H9 (cell line): ENCODE results near the gene SOS1. TPM values are rescaled to one million over a fixed set of nuclear protein-coding genes. Genes with fewer than 3 reads are reported as not detected.

Experiments used
- DNase-seq: peaks from one replicate; pipeline ENCODE4 v3.0.0-alpha.2; 2017
- H2AFZ ChIP-seq: one replicate; pipeline ENCODE4 v1.6.1; 2013; ENCODE audit warnings: mild to moderate bottlenecking, low read length, control low read depth, moderate library complexity
- H2AK5ac ChIP-seq: 2 replicates; pipeline ENCODE4 v1.6.1; 2013; ENCODE audit warnings: low read length, control low read depth, mixed read lengths; ENCODE audit not compliant: insufficient read length
- H2BK120ac ChIP-seq: one replicate; pipeline ENCODE4 v1.6.1; 2013; ENCODE audit warnings: low read depth, mild to moderate bottlenecking, low read length, control low read depth, inconsistent platforms; ENCODE audit not compliant: poor library complexity, severe bottlenecking
- H2BK12ac ChIP-seq: 2 replicates; pipeline ENCODE4 v1.6.1; 2013; ENCODE audit warnings: low read length, control low read depth, mixed read lengths, low read depth; ENCODE audit not compliant: insufficient read length
- H2BK15ac ChIP-seq: 2 replicates; pipeline ENCODE4 v1.6.1; 2013; ENCODE audit warnings: low read depth, low read length, control low read depth
- H2BK20ac ChIP-seq: one replicate; pipeline ENCODE4 v1.6.1; 2013; ENCODE audit warnings: low read depth, mild to moderate bottlenecking, low read length, control low read depth, inconsistent platforms; ENCODE audit not compliant: poor library complexity, severe bottlenecking
- H2BK5ac ChIP-seq: 2 replicates; pipeline ENCODE4 v1.6.1; 2013; ENCODE audit warnings: low read length, control low read depth, mixed read lengths; ENCODE audit not compliant: insufficient read length
- H3K14ac ChIP-seq: 2 replicates; pipeline ENCODE4 v1.6.1; 2013; ENCODE audit warnings: low read length, control low read depth; ENCODE audit not compliant: insufficient read depth
- H3K18ac ChIP-seq: 2 replicates; pipeline ENCODE4 v1.6.1; 2013; ENCODE audit warnings: low read depth, mild to moderate bottlenecking, mixed read lengths, low read length, control low read depth; ENCODE audit not compliant: insufficient read length
- H3K23ac ChIP-seq: 2 replicates; pipeline ENCODE4 v1.6.1; 2013; ENCODE audit warnings: low read length, control low read depth, mixed read lengths, low read depth; ENCODE audit not compliant: insufficient read length
- H3K23me2 ChIP-seq: 2 replicates; pipeline ENCODE4 v1.6.1; 2013; ENCODE audit warnings: low read depth, mild to moderate bottlenecking, mixed read lengths, low read length, control low read depth; ENCODE audit not compliant: insufficient read length, poor library complexity, severe bottlenecking
- H3K27ac ChIP-seq: 2 replicates; pipeline ENCODE4 v1.5.1; 2013; ENCODE audit warnings: low read length, control low read depth, mixed read lengths, low read depth; ENCODE audit not compliant: insufficient read length
- H3K27me3 ChIP-seq: 2 replicates; pipeline ENCODE4 v1.6.1; 2013; ENCODE audit warnings: low read length, control low read depth, inconsistent platforms; ENCODE audit not compliant: insufficient read depth
- H3K4ac ChIP-seq: 2 replicates; pipeline ENCODE4 v1.6.1; 2013; ENCODE audit warnings: low read depth, mild to moderate bottlenecking, control low read depth, inconsistent platforms, low read length, moderate library complexity
- H3K4me1 ChIP-seq: 2 replicates; pipeline ENCODE4 v1.6.1; 2013; ENCODE audit warnings: low read length, control low read depth, inconsistent platforms; ENCODE audit not compliant: insufficient read depth
- H3K4me2 ChIP-seq: 2 replicates; pipeline ENCODE4 v1.6.1; 2013; ENCODE audit warnings: low read length, control low read depth, mixed read lengths; ENCODE audit not compliant: insufficient read length, insufficient read depth
- H3K56ac ChIP-seq: 2 replicates; pipeline ENCODE4 v1.6.1; 2013; ENCODE audit warnings: low read depth, mild to moderate bottlenecking, mixed read lengths, low read length, control low read depth; ENCODE audit not compliant: insufficient read length
- H3K79me1 ChIP-seq: 2 replicates; pipeline ENCODE4 v1.6.1; 2013; ENCODE audit warnings: low read depth, mild to moderate bottlenecking, moderate library complexity, low read length, control low read depth, inconsistent platforms; ENCODE audit not compliant: insufficient read depth, poor library complexity, severe bottlenecking
- H3K79me2 ChIP-seq: 2 replicates; pipeline ENCODE4 v1.6.1; 2013; ENCODE audit warnings: low read length, control low read depth, inconsistent platforms; ENCODE audit not compliant: insufficient read depth
- H3K9ac ChIP-seq: 2 replicates; pipeline ENCODE4 v1.6.1; 2013; ENCODE audit warnings: low read length, control low read depth, mixed read lengths; ENCODE audit not compliant: insufficient read length; ENCODE audit errors: extremely low read depth
- H3K9me3 ChIP-seq: one replicate; pipeline ENCODE4 v1.6.1; 2013; ENCODE audit warnings: low read depth, low read length, inconsistent platforms; ENCODE audit not compliant: control insufficient read depth
- H3T11ph ChIP-seq: one replicate; pipeline ENCODE4 v1.6.1; 2013; ENCODE audit warnings: mild to moderate bottlenecking, low read length, control low read depth, inconsistent platforms
- H4K20me1 ChIP-seq: one replicate; pipeline ENCODE4 v1.6.1; 2013; ENCODE audit not compliant: control insufficient read depth, insufficient read length, insufficient read depth
- H4K5ac ChIP-seq: 2 replicates; pipeline ENCODE4 v1.6.1; 2013; ENCODE audit warnings: low read depth, mild to moderate bottlenecking, mixed read lengths, low read length, control low read depth; ENCODE audit not compliant: insufficient read length
- H4K8ac ChIP-seq: replicated peaks from 2 replicates; pipeline ENCODE4 v1.6.1; 2013; ENCODE audit warnings: low read length, control low read depth, mixed read lengths, low read depth; ENCODE audit not compliant: insufficient read length
- H4K91ac ChIP-seq: 2 replicates; pipeline ENCODE4 v1.6.1; 2013; ENCODE audit warnings: low read depth, mild to moderate bottlenecking, moderate library complexity, mixed read lengths, low read length, control low read depth; ENCODE audit not compliant: insufficient read length
- H3K27ac Mint-ChIP-seq, 3 experiments: 2 replicates in 2 of 3; 3 replicates in 1 of 3; pipeline ENCODE4 v1.8.0; 2020 to 2021; ENCODE audit warnings: mixed read lengths in 3 of 3, mild to moderate bottlenecking in 1 of 3, moderate library complexity in 1 of 3
- H3K27me3 Mint-ChIP-seq: 2 replicates; pipeline ENCODE4 v1.8.0; 2021; ENCODE audit warnings: low read depth, mild to moderate bottlenecking, moderate library complexity, mixed read lengths
- H3K36me3 Mint-ChIP-seq, 3 experiments: 2 replicates in 2 of 3; 3 replicates in 1 of 3; pipeline ENCODE4 v1.8.0; 2020 to 2021; ENCODE audit warnings: low read depth in 3 of 3, mixed read lengths in 3 of 3; ENCODE audit not compliant: insufficient read depth in 1 of 3
- H3K4me1 Mint-ChIP-seq, 2 experiments: 2 replicates each; pipeline ENCODE4 v1.8.0; 2020; ENCODE audit warnings: mixed read lengths in 2 of 2
- H3K4me3 Mint-ChIP-seq, 2 experiments: 2 replicates in 1 of 2; 3 replicates in 1 of 2; pipeline ENCODE4 v1.8.0; 2020 to 2021; ENCODE audit warnings: mild to moderate bottlenecking in 2 of 2, mixed read lengths in 2 of 2, moderate library complexity in 1 of 2
- H3K9me3 Mint-ChIP-seq, 2 experiments: 2 replicates in 1 of 2; 3 replicates in 1 of 2; pipeline ENCODE4 v1.8.0; 2020; ENCODE audit warnings: mild to moderate bottlenecking in 2 of 2, mixed read lengths in 2 of 2, moderate library complexity in 1 of 2
- CTCF ChIP-seq: fragments of 200-600 bp; sonication (generic); conservative IDR thresholded peaks from 3 replicates; pipeline ENCODE4 v1.8.0; 2021; ENCODE audit warnings: antibody characterized with exemption, mild to moderate bottlenecking
- WGBS: extraction: QIAGEN DNeasy Blood & Tissue Kit; methylation state at CpG from one replicate; pipeline ENCODE4 v1.1.7; 2013; ENCODE audit warnings: missing lambda C conversion rate, low lambda C conversion rate, mixed read lengths; ENCODE audit not compliant: insufficient read length; ENCODE audit errors: extremely low coverage; 5-methylcytosine and 5-hydroxymethylcytosine counted together
- total RNA-seq: library from RNA; stranded (reverse); gene quantifications from 2 replicates; pipeline ENCODE4 v1.2.1, GENCODE V29; 2021

The SOS1 gene
- total RNA-seq, 1 experiment from 2014 or later: 35.8 TPM

GRCh38 chr2:39000552-39000951 is 120.3 kb downstream of the SOS1 start:
- no peaks in the 10 kb centered on the region for H3K23me2 ChIP-seq
- no peak overlapping the region for H3K27ac ChIP-seq
- H3K56ac ChIP-seq: no peak overlapping the region
- H2BK120ac ChIP-seq: no peak overlapping the region
- no CpG with 5 or more reads among the region's 2 CpGs for WGBS
- H3K4me3 Mint-ChIP-seq: no peak overlapping the region
- no peaks in the 10 kb centered on the region for H3K27me3 Mint-ChIP-seq
- no peak overlapping the region for H2BK15ac ChIP-seq
- peaks cover 2% of the 10 kb centered on the region; the same call in 1 of the 2 replicates for H3K4me1 ChIP-seq
- H3K9me3 Mint-ChIP-seq: no peaks in the 10 kb centered on the region
- H4K20me1 ChIP-seq: no peaks in the 10 kb centered on the region
- H2AFZ ChIP-seq: no peak overlapping the region
- H3K4me1 Mint-ChIP-seq: peaks cover 11 to 15% of the 10 kb centered on the region in 2 experiments
- H3K79me2 ChIP-seq: no peaks in the 10 kb centered on the region
- H3K14ac ChIP-seq: no peak overlapping the region
- no peaks in the 10 kb centered on the region for H3K9me3 ChIP-seq
- H3K23ac ChIP-seq: no peak overlapping the region
- no peak overlapping the region for H2BK20ac ChIP-seq
- no peaks in the 10 kb centered on the region for H3K79me1 ChIP-seq
- no peak for DNase-seq
- H2AK5ac ChIP-seq: no peak overlapping the region
- H4K5ac ChIP-seq: no peak overlapping the region
- no peak for TF ChIP-seq CTCF
- no peak overlapping the region for H2BK5ac ChIP-seq
- no peak overlapping the region for H3K4me2 ChIP-seq
- H3T11ph ChIP-seq: no peak overlapping the region
- no peak overlapping the region for H3K9ac ChIP-seq
- peaks cover 7 to 50% (median 40%) of the 10 kb centered on the region in 3 experiments; a peak in 6 of 7 replicates for H3K36me3 Mint-ChIP-seq
- no peak overlapping the region for H3K27ac Mint-ChIP-seq
- no peak overlapping the region for H2BK12ac ChIP-seq
- no peak overlapping the region for H3K4ac ChIP-seq
- H3K27me3 ChIP-seq: no peaks in the 10 kb centered on the region
- no peak overlapping the region for H4K91ac ChIP-seq
- no peak overlapping the region for H3K18ac ChIP-seq
- no peak overlapping the region for H4K8ac ChIP-seq
